Heart left ventricle (tissue), 13 donors: Measurements from ENCODE around the gene XYLT1.

Experiments used
- POLR2A ChIP-seq, 2 donors: fragments of 450-650 bp; IDR thresholded peaks; one replicate each; pipeline ENCODE4 v1.6.1; 2017; ENCODE audit warnings: antibody characterized with exemption in 2 of 2, mild to moderate bottlenecking in 2 of 2, moderate library complexity in 2 of 2
- TF ChIP-seq, protein P1 (sequence below), 12 donors: fragments of 200-600 bp; sonication (generic) in 4 of 12; IDR thresholded peaks; one replicate each; pipeline versions ENCODE4 v1.5.0 to v1.8.0; 2018 to 2022; ENCODE audit warnings: antibody characterized with exemption in 12 of 12, mild to moderate bottlenecking in 5 of 12
- donor health status: ischemic (EF 13 %, LVEDD 7.1; RV severe dilation, severe dysfunction).
- donor health status: DM: no; HTN: yes; CAD: no.
- donor health status: DM: no; HTN: no; CAD: no.
- donor health status: ischemic (EF 25% LVEDD 6.9; RV normal size, moderate dysfunction).
- donor health status: ischemic (EF 25% LVEDD 5.7; RV mildly dilated, moderate dysfunction).
- donor health status: ischemic (EF 35%, LVEDD 5.7; RV mildly dilated, moderate dysfunction).
- donor health status: nonischemic (EF 11% LVEDD 7.7; RV severe dilation, severe dysfunction).
- donor health status: DM: yes; HTN: yes; CAD: no.
- donor health status: PGD.
- donor health status: ischemic (EF 29% LVEDD 5.4; RV normal size, mild dysfunction).
- donor health status: nonischemic (EF 23%, LVEDD 6.1; RV moderate dilation, normal function).

DNA sequence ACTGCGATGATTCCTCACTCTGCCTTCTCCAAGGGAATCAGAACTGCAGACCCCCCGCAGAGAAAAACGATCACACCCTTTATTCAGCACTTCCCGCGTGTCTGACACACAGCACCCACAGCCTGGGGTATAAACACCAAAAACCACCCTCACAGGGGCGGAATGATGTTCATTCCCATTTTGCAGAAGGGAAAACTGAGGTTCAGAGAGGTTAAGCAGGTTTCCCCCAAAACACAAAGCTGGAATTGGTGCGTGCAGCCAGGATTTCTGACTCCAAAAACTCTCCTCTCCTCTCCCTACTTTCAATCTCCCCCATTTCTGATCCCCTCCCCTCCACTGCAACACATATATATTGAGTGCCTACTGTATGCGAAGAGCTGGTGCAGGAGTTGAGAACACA is 55.8 kb downstream of the XYLT1 start:
- no peak for TF ChIP-seq POLR2A (IDR thresholded peaks at IDR 0.05)
- TF ChIP-seq, protein P1, sequence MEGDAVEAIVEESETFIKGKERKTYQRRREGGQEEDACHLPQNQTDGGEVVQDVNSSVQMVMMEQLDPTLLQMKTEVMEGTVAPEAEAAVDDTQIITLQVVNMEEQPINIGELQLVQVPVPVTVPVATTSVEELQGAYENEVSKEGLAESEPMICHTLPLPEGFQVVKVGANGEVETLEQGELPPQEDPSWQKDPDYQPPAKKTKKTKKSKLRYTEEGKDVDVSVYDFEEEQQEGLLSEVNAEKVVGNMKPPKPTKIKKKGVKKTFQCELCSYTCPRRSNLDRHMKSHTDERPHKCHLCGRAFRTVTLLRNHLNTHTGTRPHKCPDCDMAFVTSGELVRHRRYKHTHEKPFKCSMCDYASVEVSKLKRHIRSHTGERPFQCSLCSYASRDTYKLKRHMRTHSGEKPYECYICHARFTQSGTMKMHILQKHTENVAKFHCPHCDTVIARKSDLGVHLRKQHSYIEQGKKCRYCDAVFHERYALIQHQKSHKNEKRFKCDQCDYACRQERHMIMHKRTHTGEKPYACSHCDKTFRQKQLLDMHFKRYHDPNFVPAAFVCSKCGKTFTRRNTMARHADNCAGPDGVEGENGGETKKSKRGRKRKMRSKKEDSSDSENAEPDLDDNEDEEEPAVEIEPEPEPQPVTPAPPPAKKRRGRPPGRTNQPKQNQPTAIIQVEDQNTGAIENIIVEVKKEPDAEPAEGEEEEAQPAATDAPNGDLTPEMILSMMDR (IDR thresholded peaks at IDR 0.05): no peak
